PFSK-1 (cell line): ENCODE results near the gene CNTN4.

Source experiments
- FOXP2 ChIP-seq: optimal IDR thresholded peaks from 2 replicates; pipeline ENCODE3; 2011; ENCODE audit warnings: borderline replicate concordance, control low read depth, inconsistent platforms; ENCODE audit not compliant: insufficient read depth; ENCODE audit errors: extremely low read length, extremely low read depth
- POLR2AphosphoS5 ChIP-seq: IDR thresholded peaks from 2 replicates; pipeline ENCODE4 v1.6.1; 2012; ENCODE audit warnings: low read depth, mild to moderate bottlenecking, control low read depth, low read length, moderate library complexity
- REST ChIP-seq, 2 experiments: IDR thresholded peaks; 2 replicates each; pipeline versions ENCODE4 v1.6.1 to v1.8.0; 2011 to 2012; ENCODE audit warnings: low read depth in 2 of 2, low read length in 2 of 2, control low read depth in 1 of 2, inconsistent platforms in 1 of 2, mild to moderate bottlenecking in 1 of 2, moderate library complexity in 1 of 2; ENCODE audit not compliant: insufficient read depth in 1 of 2
- SIN3A ChIP-seq: IDR thresholded peaks from 2 replicates; pipeline ENCODE4 v1.6.1; 2012; ENCODE audit warnings: mild to moderate bottlenecking, low read length, moderate library complexity, borderline replicate concordance; ENCODE audit not compliant: insufficient read depth
- TAF1 ChIP-seq: IDR thresholded peaks from 2 replicates; pipeline ENCODE4 v1.6.1; 2012; ENCODE audit warnings: low read length, control low read depth, borderline replicate concordance; ENCODE audit not compliant: insufficient read depth

CNTN4 gene

GRCh38 chr3:2212206-2212605 is 113.5 kb downstream of the CNTN4 start:
- TF ChIP-seq FOXP2 (no peak), SIN3A (no peak), POLR2AphosphoS5 (no peak), TAF1 (no peak), REST (IDR thresholded peaks at IDR 0.05; ENCODE audit: insufficient read depth in 1 of 2, low read depth in 2 of 2, low read length in 2 of 2) (no peak)

DNA sequence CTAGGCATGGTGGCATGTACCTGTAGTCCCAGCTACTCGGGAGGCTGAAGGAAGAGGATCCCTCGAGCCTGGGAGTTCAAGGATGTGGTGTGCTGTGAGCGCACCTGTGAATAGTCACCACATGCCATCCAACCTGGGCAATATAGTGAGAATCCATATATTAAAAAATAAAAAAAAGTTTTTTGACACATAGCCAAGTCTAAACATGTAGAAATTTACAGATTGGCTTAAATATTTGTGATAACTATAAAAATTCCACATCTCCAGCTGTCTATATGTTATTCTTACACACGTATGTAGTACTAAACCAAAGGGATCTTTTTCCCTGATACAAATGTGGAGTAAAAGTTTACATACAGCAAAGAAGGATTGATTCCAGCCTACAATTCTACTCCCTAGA is 119.7 kb downstream of the CNTN4 start:
- TF ChIP-seq TAF1 (no peak), POLR2AphosphoS5 (no peak), SIN3A (no peak), REST (IDR thresholded peaks at IDR 0.05; ENCODE audit: insufficient read depth in 1 of 2, low read depth in 2 of 2, low read length in 2 of 2) (no peak), FOXP2 (no peak)

DNA sequence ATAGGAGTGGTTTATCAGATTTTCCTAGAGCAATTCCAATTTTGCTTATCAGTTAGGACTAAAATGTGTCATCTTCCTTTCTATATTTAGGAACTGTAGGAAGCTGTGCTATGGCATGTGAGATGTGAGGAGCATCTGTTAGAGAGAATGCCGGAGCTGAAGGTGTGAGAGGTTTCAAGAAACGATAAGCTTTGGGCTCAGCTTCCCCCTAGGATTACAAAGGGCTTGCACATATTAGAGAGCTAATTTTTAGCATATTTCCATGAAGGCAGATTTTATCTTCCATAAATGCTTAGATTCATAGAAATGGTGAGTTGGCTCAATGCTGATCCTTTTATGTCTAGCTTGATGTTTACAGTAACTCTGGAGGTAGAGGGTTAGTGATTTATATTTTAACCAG is 120.2 kb downstream of the CNTN4 start:
- TF ChIP-seq FOXP2 (no peak), POLR2AphosphoS5 (no peak), SIN3A (no peak), TAF1 (no peak), REST (IDR thresholded peaks at IDR 0.05; ENCODE audit: insufficient read depth in 1 of 2, low read depth in 2 of 2, low read length in 2 of 2) (no peak)

GRCh38 chr3:2236203-2236602 is 137.5 kb downstream of the CNTN4 start:
- no peak for TF ChIP-seq REST (IDR thresholded peaks at IDR 0.05; ENCODE audit: insufficient read depth in 1 of 2, low read depth in 2 of 2, low read length in 2 of 2)
- no peak for TF ChIP-seq FOXP2
- no peak for TF ChIP-seq TAF1
- no peak for TF ChIP-seq POLR2AphosphoS5
- no peak for TF ChIP-seq SIN3A

- TF ChIP-seq REST (IDR thresholded peaks at IDR 0.05; ENCODE audit: insufficient read depth in 1 of 2, low read depth in 2 of 2, low read length in 2 of 2) (no peak), POLR2AphosphoS5 (no peak), FOXP2 (no peak), TAF1 (no peak), SIN3A (no peak)
Observed at GRCh38 chr3:2244137-2244536, 145.5 kb downstream of the CNTN4 start.
